ENCODE results near the gene DGCR8. TPM values are rescaled to one million over a fixed set of nuclear protein-coding genes. Genes with fewer than 3 reads are reported as not detected.

Gene DGCR8
- total and polyA plus RNA-seq, 5 donors from 2014 or later = 2.7 to 41.1 (median 5.1) TPM

- H3K4me3 Mint-ChIP-seq = peak overlapping the region; percentile 82 to 96 (median 89)
- Histone ChIP-seq H3K4me3 (ENCODE audit: low read depth, low read length) (peak overlapping the region; percentile 96), H3K36me3 (ENCODE audit: control insufficient read depth, insufficient read depth, low read length) (peaks cover 6% of the 10 kb centered on the region), H3K27ac (ENCODE audit: insufficient read depth, low read length, poor library complexity, severe bottlenecking) (peak overlapping the region; percentile 74), H3K27me3 (ENCODE audit: control insufficient read depth, insufficient read depth, low read length) (no peaks in the 10 kb centered on the region), H3K9me3 (ENCODE audit: control insufficient read depth in 2 of 2, low read length in 2 of 2) (no peaks in the 10 kb centered on the region), H3K4me1 (ENCODE audit: control insufficient read depth, insufficient read depth, low read length, poor library complexity, severe bottlenecking) (peaks cover 38% of the 10 kb centered on the region)
- DNase-seq = peak in 1 of 3 donors; percentile 19
- peaks cover 4 to 56% (median 33%) of the 10 kb centered on the region in 4 donors for H3K4me1 Mint-ChIP-seq
- ATAC-seq (ENCODE audit: low read depth in 2 of 2) = no peak
- no peaks in the 10 kb centered on the region for H3K9me3 Mint-ChIP-seq
- no peaks in the 10 kb centered on the region for H3K27me3 Mint-ChIP-seq
- H3K27ac Mint-ChIP-seq = peak overlapping the region; percentile 76 to 90 (median 87)
- peaks cover 6% of the 10 kb centered on the region for H3K36me3 Mint-ChIP-seq
These were observed 974 bp downstream of the DGCR8 start for GRCh38 chr22:20080776-20081654.

- H3K9me3 ChIP-seq (ENCODE audit: control insufficient read depth in 2 of 2, low read length in 2 of 2) = no peaks in the 10 kb centered on the region
- H3K36me3 ChIP-seq (ENCODE audit: control insufficient read depth, insufficient read depth, low read length) = peaks cover 29% of the 10 kb centered on the region
- no peak overlapping the region for H3K4me3 ChIP-seq (ENCODE audit: low read depth, low read length)
- peak overlapping the region; percentile 44 to 64 (median 56) for H3K27ac Mint-ChIP-seq
- ATAC-seq (ENCODE audit: low read depth in 2 of 2) (no peak), DNase-seq (no peak)
- peak overlapping the region; percentile 65 to 82 (median 72) for H3K4me3 Mint-ChIP-seq
- peaks cover 38% of the 10 kb centered on the region for H3K4me1 ChIP-seq (ENCODE audit: control insufficient read depth, insufficient read depth, low read length, poor library complexity, severe bottlenecking)
- no peaks in the 10 kb centered on the region for H3K27me3 Mint-ChIP-seq
- H3K27me3 ChIP-seq (ENCODE audit: control insufficient read depth, insufficient read depth, low read length) = no peaks in the 10 kb centered on the region
- peaks cover 25% of the 10 kb centered on the region for H3K36me3 Mint-ChIP-seq
- peaks cover 0 to 1% (median 0%) of the 10 kb centered on the region in 7 donors for H3K9me3 Mint-ChIP-seq
- no peak overlapping the region for H3K27ac ChIP-seq (ENCODE audit: insufficient read depth, low read length, poor library complexity, severe bottlenecking)
- H3K4me1 Mint-ChIP-seq = peaks cover 4 to 69% (median 42%) of the 10 kb centered on the region in 4 donors
These were observed 3.3 kb downstream of the DGCR8 start for GRCh38 chr22:20083157-20083890.

GRCh38 chr22:20083891-20084546 is 4.0 kb downstream of the DGCR8 start:
- peaks cover 35% of the 10 kb centered on the region for H3K36me3 ChIP-seq (ENCODE audit: control insufficient read depth, insufficient read depth, low read length)
- no peak overlapping the region for H3K4me3 ChIP-seq (ENCODE audit: low read depth, low read length)
- H3K9me3 ChIP-seq (ENCODE audit: control insufficient read depth in 2 of 2, low read length in 2 of 2) = no peaks in the 10 kb centered on the region
- ATAC-seq (ENCODE audit: low read depth in 2 of 2) (no peak), DNase-seq (no peak)
- H3K4me1 Mint-ChIP-seq = peaks cover 4 to 69% (median 42%) of the 10 kb centered on the region in 4 donors
- H3K9me3 Mint-ChIP-seq = peaks cover 0 to 1% (median 0%) of the 10 kb centered on the region in 7 donors
- H3K27me3 Mint-ChIP-seq = no peaks in the 10 kb centered on the region
- peak overlapping the region in 2 of 4 donors; percentile 38 to 65 for H3K4me3 Mint-ChIP-seq
- H3K4me1 ChIP-seq (ENCODE audit: control insufficient read depth, insufficient read depth, low read length, poor library complexity, severe bottlenecking) = peaks cover 38% of the 10 kb centered on the region
- no peaks in the 10 kb centered on the region for H3K27me3 ChIP-seq (ENCODE audit: control insufficient read depth, insufficient read depth, low read length)
- no peak overlapping the region for H3K27ac ChIP-seq (ENCODE audit: insufficient read depth, low read length, poor library complexity, severe bottlenecking)
- peak overlapping the region; percentile 27 to 64 (median 44) for H3K27ac Mint-ChIP-seq
- H3K36me3 Mint-ChIP-seq = peaks cover 28% of the 10 kb centered on the region

GRCh38 chr22:20084547-20085413 is 4.7 kb downstream of the DGCR8 start:
- DNase-seq = no peak
- Histone ChIP-seq H3K4me1 (ENCODE audit: control insufficient read depth, insufficient read depth, low read length, poor library complexity, severe bottlenecking) (peaks cover 41% of the 10 kb centered on the region), H3K36me3 (ENCODE audit: control insufficient read depth, insufficient read depth, low read length) (peaks cover 43% of the 10 kb centered on the region)

GRCh38 chr22:20085651-20086050 is 5.6 kb downstream of the DGCR8 start:
- Histone ChIP-seq H3K36me3 (ENCODE audit: control insufficient read depth, insufficient read depth, low read length) (peaks cover 52% of the 10 kb centered on the region), H3K4me1 (ENCODE audit: control insufficient read depth, insufficient read depth, low read length, poor library complexity, severe bottlenecking) (peaks cover 47% of the 10 kb centered on the region), H3K27me3 (ENCODE audit: control insufficient read depth, insufficient read depth, low read length) (no peaks in the 10 kb centered on the region), H3K4me3 (ENCODE audit: low read depth, low read length) (no peak overlapping the region), H3K27ac (ENCODE audit: insufficient read depth, low read length, poor library complexity, severe bottlenecking) (no peak overlapping the region), H3K9me3 (ENCODE audit: control insufficient read depth in 2 of 2, low read length in 2 of 2) (no peaks in the 10 kb centered on the region)
- DNase-seq (no peak), ATAC-seq (ENCODE audit: low read depth in 2 of 2) (no peak)
- peaks cover 8 to 77% (median 49%) of the 10 kb centered on the region in 4 donors for H3K4me1 Mint-ChIP-seq
- H3K4me3 Mint-ChIP-seq = peak overlapping the region in 1 of 4 donors; percentile 58
- H3K36me3 Mint-ChIP-seq = peaks cover 42% of the 10 kb centered on the region
- no peak overlapping the region for H3K27ac Mint-ChIP-seq
- H3K27me3 Mint-ChIP-seq = no peaks in the 10 kb centered on the region
- peaks cover 0 to 1% (median 0%) of the 10 kb centered on the region in 7 donors for H3K9me3 Mint-ChIP-seq

More at GRCh38 chr22:20084547-20085413, 4.7 kb downstream of the DGCR8 start:
- peak overlapping the region in 2 of 4 donors; percentile 28 to 58 for H3K4me3 Mint-ChIP-seq
- H3K36me3 Mint-ChIP-seq = peaks cover 34% of the 10 kb centered on the region
- H3K4me1 Mint-ChIP-seq = peaks cover 4 to 70% (median 43%) of the 10 kb centered on the region in 4 donors
- ATAC-seq (ENCODE audit: low read depth in 2 of 2) = no peak
- no peaks in the 10 kb centered on the region for H3K27me3 Mint-ChIP-seq
- no peak overlapping the region for H3K27ac Mint-ChIP-seq
- Histone ChIP-seq H3K27me3 (ENCODE audit: control insufficient read depth, insufficient read depth, low read length) (no peaks in the 10 kb centered on the region), H3K4me3 (ENCODE audit: low read depth, low read length) (no peak overlapping the region), H3K27ac (ENCODE audit: insufficient read depth, low read length, poor library complexity, severe bottlenecking) (peak overlapping the region; percentile 5), H3K9me3 (ENCODE audit: control insufficient read depth in 2 of 2, low read length in 2 of 2) (no peaks in the 10 kb centered on the region)
- H3K9me3 Mint-ChIP-seq = peaks cover 0 to 1% (median 0%) of the 10 kb centered on the region in 7 donors

GRCh38 chr22:20086101-20086599 is 6.1 kb downstream of the DGCR8 start:
- peaks cover 13 to 77% (median 52%) of the 10 kb centered on the region in 4 donors for H3K4me1 Mint-ChIP-seq
- DNase-seq (no peak), ATAC-seq (ENCODE audit: low read depth in 2 of 2) (no peak)
- H3K27ac ChIP-seq (ENCODE audit: insufficient read depth, low read length, poor library complexity, severe bottlenecking) = no peak overlapping the region
- peaks cover 0 to 1% (median 0%) of the 10 kb centered on the region in 7 donors for H3K9me3 Mint-ChIP-seq
- peak overlapping the region in 2 of 3 donors; percentile 16 to 42 for H3K27ac Mint-ChIP-seq
- H3K27me3 ChIP-seq (ENCODE audit: control insufficient read depth, insufficient read depth, low read length) = no peaks in the 10 kb centered on the region
- H3K4me3 Mint-ChIP-seq = peak overlapping the region in 2 of 4 donors; percentile 43 to 58
- H3K36me3 Mint-ChIP-seq = peaks cover 47% of the 10 kb centered on the region
- H3K4me1 ChIP-seq (ENCODE audit: control insufficient read depth, insufficient read depth, low read length, poor library complexity, severe bottlenecking) = peaks cover 47% of the 10 kb centered on the region
- H3K9me3 ChIP-seq (ENCODE audit: control insufficient read depth in 2 of 2, low read length in 2 of 2) = no peaks in the 10 kb centered on the region
- H3K27me3 Mint-ChIP-seq = no peaks in the 10 kb centered on the region
- H3K4me3 ChIP-seq (ENCODE audit: low read depth, low read length) = no peak overlapping the region
- peaks cover 55% of the 10 kb centered on the region for H3K36me3 ChIP-seq (ENCODE audit: control insufficient read depth, insufficient read depth, low read length)
